HepG2 (cell line): ENCODE measurements around the gene ULK3. TPM values are rescaled to one million over a fixed set of nuclear protein-coding genes. Genes with fewer than 3 reads are reported as not detected.
A peak's percentile ranks its signal among the peaks of the same experiment; 100 is the strongest.

ENCODE experiments used
- ATAC-seq: fragments of 200-7000 bp; cut with Tn5 transposase; 3 replicates; pipeline ENCODE4 v1.9.1; 2020; ENCODE audit warnings: mild to moderate bottlenecking, moderate library complexity
- BruUV-seq: library from RNA; stranded (reverse); fragments of 400-500 nt; replicated peaks from 2 replicates; lab custom pipeline; 2021; lab: Mats Ljungman, UMichigan
- CTCF ChIA-PET: fragments of 300-600 bp; formaldehyde crosslinking; extraction: SDS; loops from one replicate; lab custom pipeline; 2021; ENCODE audit warnings: low total read pairs, inconsistent platforms, low intra/inter-chr PET ratio; lab: Yijun Ruan, JAX
- POLR2A ChIA-PET: fragments of 350-600 bp; sonication (Branson Sonifier 250); formaldehyde crosslinking; loops from one replicate; lab custom pipeline; 2020; ENCODE audit warnings: antibody characterized with exemption, inconsistent platforms; lab: Yijun Ruan, JAX
- DNase-seq: peaks from one replicate; pipeline ENCODE4 v3.0.0-alpha.2; 2015; ENCODE audit warnings: low spot score
- FAIRE-seq: peaks from 3 replicates; lab custom pipeline; 2011; peaks lifted over from hg19 to GRCh38; lab: Jason Lieb, UNC
- H2AFZ ChIP-seq: one replicate; pipeline ENCODE4 v1.6.1; 2011; ENCODE audit warnings: low read length, inconsistent platforms
- H3K27ac ChIP-seq: fragments of 300-600 bp; 3 replicates; pipeline ENCODE4 v1.8.0; 2011; ENCODE audit warnings: mixed run types, mild to moderate bottlenecking, mixed read lengths, low read length, inconsistent platforms; ENCODE audit not compliant: insufficient read depth; ENCODE audit errors: extremely low read length
- H3K27me3 ChIP-seq, 2 experiments: fragments of 200-600 bp in 1 of 2; 2 replicates in 1 of 2; 3 replicates in 1 of 2; pipeline versions ENCODE4 v1.6.0 to v1.8.0; 2011; ENCODE audit warnings: low read length in 2 of 2, mild to moderate bottlenecking in 2 of 2, moderate library complexity in 2 of 2, inconsistent platforms in 1 of 2; ENCODE audit not compliant: insufficient read depth in 2 of 2, control insufficient read depth in 1 of 2
- H3K36me3 ChIP-seq, 2 experiments: fragments of 200-600 bp in 1 of 2; replicated peaks in 1 of 2; 2 replicates in 1 of 2; 3 replicates in 1 of 2; pipeline versions ENCODE4 v1.5.1 to v1.8.0; 2011; ENCODE audit warnings: low read length in 2 of 2, inconsistent platforms in 1 of 2; ENCODE audit not compliant: insufficient read depth in 2 of 2, control insufficient read depth in 1 of 2
- H3K4me1 ChIP-seq: 2 replicates; pipeline ENCODE4 v1.5.1; 2012; ENCODE audit warnings: low read length, inconsistent platforms; ENCODE audit not compliant: insufficient read depth
- H3K4me2 ChIP-seq: 2 replicates; pipeline ENCODE4 v1.6.0; 2011; ENCODE audit warnings: low read depth, low read length, inconsistent platforms
- H3K4me3 ChIP-seq, 3 experiments: fragments of 200-600 bp in 1 of 3; sonication (generic), shearing (Covaris generic) in 1 of 3; replicated peaks in 1 of 3; 2 replicates each; pipeline ENCODE4 v1.5.1; 2011 to 2016; ENCODE audit warnings: low read length in 3 of 3, inconsistent platforms in 2 of 3, low read depth in 2 of 3, mild to moderate bottlenecking in 2 of 3, control low read depth in 1 of 3, mixed read lengths in 1 of 3; ENCODE audit not compliant: insufficient read depth in 1 of 3
- H3K79me2 ChIP-seq: one replicate; pipeline ENCODE4 v1.6.1; 2011; ENCODE audit warnings: low read length, inconsistent platforms; ENCODE audit not compliant: insufficient read depth
- H3K9ac ChIP-seq: 2 replicates; pipeline ENCODE4 v1.6.0; 2011; ENCODE audit warnings: mild to moderate bottlenecking, low read depth, low read length, inconsistent platforms; ENCODE audit not compliant: insufficient read depth
- H3K9me3 ChIP-seq: 2 replicates; pipeline ENCODE4 v1.5.1; 2012; ENCODE audit warnings: mild to moderate bottlenecking, low read length
- H4K20me1 ChIP-seq: 2 replicates; pipeline ENCODE4 v1.6.0; 2011; ENCODE audit warnings: inconsistent platforms, mild to moderate bottlenecking, low read length, moderate library complexity; ENCODE audit not compliant: insufficient read depth
- ELF3 ChIP-seq: IDR thresholded peaks from 2 replicates; pipeline ENCODE4 v1.6.1; 2016; ENCODE audit warnings: missing genetic modification reagents, missing compliant biosample characterization
- ISX ChIP-seq: sonication (generic); formaldehyde crosslinking; conservative IDR thresholded peaks from 2 replicates; pipeline ENCODE4 v1.5.0; 2020; ENCODE audit warnings: missing genetic modification reagents
- PITX1 ChIP-seq: sonication (generic); formaldehyde crosslinking; IDR thresholded peaks from 2 replicates; pipeline ENCODE4 v1.5.1; 2020; ENCODE audit warnings: mild to moderate bottlenecking, missing genetic modification reagents
- SAFB2 ChIP-seq: sonication (generic); formaldehyde crosslinking; IDR thresholded peaks from 2 replicates; pipeline ENCODE4 v1.5.1; 2020; ENCODE audit warnings: missing genetic modification reagents, low read depth, mild to moderate bottlenecking, borderline replicate concordance
- TAF1 ChIP-seq: sonication (generic); formaldehyde crosslinking; IDR thresholded peaks from 2 replicates; pipeline ENCODE4 v1.4.0; 2020; ENCODE audit warnings: missing genetic modification reagents
- ZNF263 ChIP-seq: sonication (generic); formaldehyde crosslinking; IDR thresholded peaks from 2 replicates; pipeline ENCODE4 v1.4.0; 2020; ENCODE audit warnings: missing genetic modification reagents
- ZNF44 ChIP-seq: sonication (generic); formaldehyde crosslinking; IDR thresholded peaks from 2 replicates; pipeline ENCODE4 v1.5.1; 2020; ENCODE audit warnings: mild to moderate bottlenecking, missing genetic modification reagents
- ZNF580 ChIP-seq: IDR thresholded peaks from 2 replicates; pipeline ENCODE4 v1.6.1; 2016; ENCODE audit warnings: low read depth, borderline replicate concordance
- ZNF768 ChIP-seq: sonication (generic); formaldehyde crosslinking; IDR thresholded peaks from 2 replicates; pipeline ENCODE4 v1.4.0; 2020; ENCODE audit warnings: missing genetic modification reagents
- WGBS: methylation state at CpG from one replicate; pipeline ENCODE4 v1.1.6; 2017; ENCODE audit warnings: low lambda C conversion rate; 5-methylcytosine and 5-hydroxymethylcytosine counted together
- in situ Hi-C: cut with HindIII; loops from 2 replicates; pipeline ENCODE4 v1.10.0; 2017; ENCODE audit warnings: low pct_unique_long_range_greater_than_20kb; ENCODE audit not compliant: extremely low pct_ligation_motif_present
- intact Hi-C: fragments of 100-400 bp; cut with micrococcal nuclease; formaldehyde crosslinking; loops from one replicate; pipeline ENCODE4 v1.10.0; 2022; ENCODE audit not compliant: unreplicated experiment
- polyA plus RNA-seq, 8 experiments: library from polyadenylated mRNA; depleted of rRNA in 3 of 8; stranded (reverse) in 7 of 8; unstranded in 1 of 8; fragments of >200 nt; fragmentation: Illumina TruSeq in 4 of 8; extraction: Trizol in 4 of 8; gene quantifications; 2 replicates each; pipeline versions ENCODE4 v1.2.1 to v1.2.3, GENCODE V29; 2011 to 2016; ENCODE audit warnings: low read depth in 4 of 8, missing spikeins in 1 of 8, mixed read lengths in 1 of 8; ENCODE audit not compliant: insufficient read depth in 1 of 8
- total RNA-seq, 5 experiments: library from RNA; depleted of rRNA; stranded (reverse); fragments of >200 nt; fragmentation: Illumina TruSeq; extraction: Trizol; gene quantifications; 2 replicates each; pipeline ENCODE4 v1.2.3, GENCODE V29; 2016; ENCODE audit warnings: low read depth in 1 of 5
- TF ChIP-seq, protein P1 (sequence below): sonication (generic); formaldehyde crosslinking; IDR thresholded peaks from 2 replicates; pipeline ENCODE4 v1.5.0; 2020; ENCODE audit warnings: missing genetic modification reagents, mild to moderate bottlenecking, borderline replicate concordance
- TF ChIP-seq, protein P2 (sequence below): sonication (generic); formaldehyde crosslinking; IDR thresholded peaks from 2 replicates; pipeline ENCODE4 v1.4.0; 2020; ENCODE audit warnings: mild to moderate bottlenecking, missing genetic modification reagents, borderline replicate concordance

ULK3 gene
- total and polyA plus RNA-seq, 2 of the 13 experiments (the other 11 are each of a cell fraction or from before 2014, with no cell fraction given), result 15.2 to 23.7 TPM

GRCh38 chr15:74878273-74878672 is 35.3 kb upstream of the ULK3 start:
- H3K9me3 ChIP-seq, result no peaks in the 10 kb centered on the region
- ChIA-PET CTCF (no interaction called here), POLR2A (no interaction called here)
- H3K27me3 ChIP-seq, result peaks cover 0 to 20% of the 10 kb centered on the region in 2 experiments; a peak in 1 of 5 replicates
- no peak overlapping the region for H2AFZ ChIP-seq
- H3K4me3 ChIP-seq, result no peak overlapping the region
- H3K4me2 ChIP-seq, result no peak overlapping the region
- BruUV-seq, result no TSS peak
- in situ Hi-C loops, result no loop called here
- H4K20me1 ChIP-seq, result no peaks in the 10 kb centered on the region
- H3K9ac ChIP-seq, result no peak overlapping the region
- no peaks in the 10 kb centered on the region for H3K79me2 ChIP-seq
- ATAC-seq (no peak), DNase-seq (no peak), FAIRE-seq (no peak)
- peaks cover 6% of the 10 kb centered on the region for H3K4me1 ChIP-seq
- H3K27ac ChIP-seq, result no peak overlapping the region
- 60% methylated on average over 4 of the region's 4 CpGs for WGBS
- TF ChIP-seq SAFB2 (CRISPR knock-in tag), result no peak
- no peak for TF ChIP-seq ZNF44
- no peak for TF ChIP-seq ISX (CRISPR knock-in tag)
- no peak for TF ChIP-seq ELF3 (CRISPR knock-in tag)
- intact Hi-C loops, result no loop called here
- H3K36me3 ChIP-seq, result no peaks in the 10 kb centered on the region

- H3K27me3 ChIP-seq, result peaks cover 0 to 13% of the 10 kb centered on the region in 2 experiments; a peak in 1 of 5 replicates
- peak overlapping the region; percentile 61 for H3K27ac ChIP-seq
- POLR2A ChIA-PET, result interaction anchor here (0.7 to 1.9 kb wide), 9 partner anchors 9 to 33 kb away, joined by 3 to 10 read pairs (median 3); partner anchors contain the start of genes FAM219B, MPI and ULK3
- peak overlapping the region; percentile 82 for H2AFZ ChIP-seq
- ATAC-seq, result peak; percentile 49
- in situ Hi-C loops, result no loop called here
- TSS peak; percentile 73 for BruUV-seq
- H4K20me1 ChIP-seq, result peaks cover 13% of the 10 kb centered on the region
- peak overlapping the region; percentile 97 for H3K4me2 ChIP-seq
- peaks cover 36% of the 10 kb centered on the region for H3K79me2 ChIP-seq
- CTCF ChIA-PET, result no interaction called here
- H3K4me3 ChIP-seq, result peak overlapping the region; percentile 83 to 98 (median 98)
- intact Hi-C loops, result no loop called here
- 21% methylated on average over 9 of the region's 16 CpGs for WGBS
- DNase-seq, result peak; percentile 34
- no peak for FAIRE-seq
- no peaks in the 10 kb centered on the region for H3K9me3 ChIP-seq
- peaks cover 0 to 1% of the 10 kb centered on the region in 2 experiments; a peak in 2 of 5 replicates for H3K36me3 ChIP-seq
- peak overlapping the region; percentile 98 for H3K9ac ChIP-seq
- H3K4me1 ChIP-seq, result peaks cover 41% of the 10 kb centered on the region
- TF ChIP-seq TAF1, result no peak
- peak; percentile 56; the same call in 1 of the 2 replicates for TF ChIP-seq ZNF768 (CRISPR knock-in tag)
- TF ChIP-seq, protein P1, sequence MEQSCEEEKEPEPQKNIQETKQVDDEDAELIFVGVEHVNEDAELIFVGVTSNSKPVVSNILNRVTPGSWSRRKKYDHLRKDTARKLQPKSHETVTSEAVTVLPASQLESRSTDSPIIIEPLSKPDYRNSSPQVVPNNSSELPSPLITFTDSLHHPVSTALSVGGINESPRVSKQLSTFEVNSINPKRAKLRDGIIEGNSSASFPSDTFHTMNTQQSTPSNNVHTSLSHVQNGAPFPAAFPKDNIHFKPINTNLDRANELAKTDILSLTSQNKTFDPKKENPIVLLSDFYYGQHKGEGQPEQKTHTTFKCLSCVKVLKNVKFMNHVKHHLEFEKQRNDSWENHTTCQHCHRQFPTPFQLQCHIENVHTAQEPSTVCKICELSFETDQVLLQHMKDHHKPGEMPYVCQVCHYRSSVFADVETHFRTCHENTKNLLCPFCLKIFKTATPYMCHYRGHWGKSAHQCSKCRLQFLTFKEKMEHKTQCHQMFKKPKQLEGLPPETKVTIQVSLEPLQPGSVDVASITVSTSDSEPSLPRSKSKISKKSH, result no peak
- no peak for TF ChIP-seq PITX1 (CRISPR knock-in tag)
- TF ChIP-seq, protein P2, sequence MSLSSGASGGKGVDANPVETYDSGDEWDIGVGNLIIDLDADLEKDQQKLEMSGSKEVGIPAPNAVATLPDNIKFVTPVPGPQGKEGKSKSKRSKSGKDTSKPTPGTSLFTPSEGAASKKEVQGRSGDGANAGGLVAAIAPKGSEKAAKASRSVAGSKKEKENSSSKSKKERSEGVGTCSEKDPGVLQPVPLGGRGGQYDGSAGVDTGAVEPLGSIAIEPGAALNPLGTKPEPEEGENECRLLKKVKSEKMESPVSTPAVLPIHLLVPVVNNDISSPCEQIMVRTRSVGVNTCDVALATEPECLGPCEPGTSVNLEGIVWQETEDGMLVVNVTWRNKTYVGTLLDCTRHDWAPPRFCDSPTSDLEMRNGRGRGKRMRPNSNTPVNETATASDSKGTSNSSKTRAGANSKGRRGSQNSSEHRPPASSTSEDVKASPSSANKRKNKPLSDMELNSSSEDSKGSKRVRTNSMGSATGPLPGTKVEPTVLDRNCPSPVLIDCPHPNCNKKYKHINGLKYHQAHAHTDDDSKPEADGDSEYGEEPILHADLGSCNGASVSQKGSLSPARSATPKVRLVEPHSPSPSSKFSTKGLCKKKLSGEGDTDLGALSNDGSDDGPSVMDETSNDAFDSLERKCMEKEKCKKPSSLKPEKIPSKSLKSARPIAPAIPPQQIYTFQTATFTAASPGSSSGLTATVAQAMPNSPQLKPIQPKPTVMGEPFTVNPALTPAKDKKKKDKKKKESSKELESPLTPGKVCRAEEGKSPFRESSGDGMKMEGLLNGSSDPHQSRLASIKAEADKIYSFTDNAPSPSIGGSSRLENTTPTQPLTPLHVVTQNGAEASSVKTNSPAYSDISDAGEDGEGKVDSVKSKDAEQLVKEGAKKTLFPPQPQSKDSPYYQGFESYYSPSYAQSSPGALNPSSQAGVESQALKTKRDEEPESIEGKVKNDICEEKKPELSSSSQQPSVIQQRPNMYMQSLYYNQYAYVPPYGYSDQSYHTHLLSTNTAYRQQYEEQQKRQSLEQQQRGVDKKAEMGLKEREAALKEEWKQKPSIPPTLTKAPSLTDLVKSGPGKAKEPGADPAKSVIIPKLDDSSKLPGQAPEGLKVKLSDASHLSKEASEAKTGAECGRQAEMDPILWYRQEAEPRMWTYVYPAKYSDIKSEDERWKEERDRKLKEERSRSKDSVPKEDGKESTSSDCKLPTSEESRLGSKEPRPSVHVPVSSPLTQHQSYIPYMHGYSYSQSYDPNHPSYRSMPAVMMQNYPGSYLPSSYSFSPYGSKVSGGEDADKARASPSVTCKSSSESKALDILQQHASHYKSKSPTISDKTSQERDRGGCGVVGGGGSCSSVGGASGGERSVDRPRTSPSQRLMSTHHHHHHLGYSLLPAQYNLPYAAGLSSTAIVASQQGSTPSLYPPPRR (CRISPR knock-in tag), result no peak
- 0 out of 2 replicates have a peak, but pooled peaks have one; percentile 10 for TF ChIP-seq ZNF580 (CRISPR knock-in tag)
- TF ChIP-seq ZNF263, result peak; percentile 57; the same call in 1 of the 2 replicates
These were observed 30.9 kb upstream of the ULK3 start for GRCh38 chr15:74873756-74874424.
